ENCODE measurements around the gene CD5L. TPM values are rescaled to one million over a fixed set of nuclear protein-coding genes. Genes with fewer than 3 reads are reported as not detected.

CD5L gene
- not detected in 2 replicates for total RNA-seq
- polyA plus RNA-seq (2012) = not detected

- no peak for DNase-seq (ENCODE audit: low read depth)
These were observed at the start of gene CD5L for GRCh38 chr1:157841708-157842107. Gene CD5L, minus strand, starts transcription at chr1:157841808. Its CDS starts 107 bp downstream, at chr1:157841701.

- no peak for DNase-seq (ENCODE audit: low read depth)
These were observed 41.0 kb upstream of the CD5L start for GRCh38 chr1:157882580-157882979.

- DNase-seq (ENCODE audit: low read depth) = no peak
These were observed 39.0 kb upstream of the CD5L start for GRCh38 chr1:157880621-157881020.

- DNase-seq (ENCODE audit: low read depth) = peak; percentile 50
These were observed 36.5 kb upstream of the CD5L start for GRCh38 chr1:157878059-157878458.

GRCh38 chr1:157870490-157870889 is 28.9 kb upstream of the CD5L start:
- no peak for DNase-seq (ENCODE audit: low read depth)

GRCh38 chr1:157868654-157869053 is 27.0 kb upstream of the CD5L start:
- no peak for DNase-seq (ENCODE audit: low read depth)

- no peak for DNase-seq (ENCODE audit: low read depth)
These were observed 20.8 kb upstream of the CD5L start for GRCh38 chr1:157862114-157863070.

- no peak for DNase-seq (ENCODE audit: low read depth)
These were observed 14.9 kb upstream of the CD5L start for GRCh38 chr1:157856538-157856937.

- DNase-seq (ENCODE audit: low read depth) = no peak
These were observed 10.9 kb upstream of the CD5L start for GRCh38 chr1:157852476-157852875.

GRCh38 chr1:157849229-157849875 is 7.7 kb upstream of the CD5L start:
- DNase-seq (ENCODE audit: low read depth) = no peak

- no peak for DNase-seq (ENCODE audit: low read depth)
These were observed 2.7 kb upstream of the CD5L start for GRCh38 chr1:157844089-157844830.

- no peak for DNase-seq (ENCODE audit: low read depth)
These were observed 1.3 kb upstream of the CD5L start for GRCh38 chr1:157842939-157843338.

GRCh38 chr1:157838966-157839365 is 2.6 kb downstream of the CD5L start:
- DNase-seq (ENCODE audit: low read depth) = no peak

- no peak for DNase-seq (ENCODE audit: low read depth)
These were observed 7.2 kb downstream of the CD5L start for GRCh38 chr1:157834430-157834829.

GRCh38 chr1:157833145-157833544 is 8.5 kb downstream of the CD5L start:
- DNase-seq (ENCODE audit: low read depth) = no peak

- DNase-seq (ENCODE audit: low read depth) = no peak
These were observed 9.5 kb downstream of the CD5L start for GRCh38 chr1:157831968-157832626.

- no peak for DNase-seq (ENCODE audit: low read depth)
These were observed 10.7 kb downstream of the CD5L start for GRCh38 chr1:157830887-157831286.

GRCh38 chr1:157829711-157830110 is 11.9 kb downstream of the CD5L start:
- DNase-seq (ENCODE audit: low read depth) = no peak

- DNase-seq (ENCODE audit: low read depth) = no peak
These were observed 12.4 kb downstream of the CD5L start for GRCh38 chr1:157829210-157829609.

GRCh38 chr1:157820299-157820698 is 21.3 kb downstream of the CD5L start:
- DNase-seq (ENCODE audit: low read depth) = no peak

GRCh38 chr1:157819896-157820295 is 21.7 kb downstream of the CD5L start, which contains the start of gene FCRL1:
Gene FCRL1, minus strand, starts transcription at chr1:157820120. Its CDS starts 83 bp downstream, at chr1:157820037.
- no peak for DNase-seq (ENCODE audit: low read depth)

Measured in myocyte (in vitro differentiated cells).